Mesodermal cell (in vitro differentiated cells): ENCODE data around the gene LTN1.

Source experiments
- H3K27ac ChIP-seq: 2 replicates; pipeline ENCODE4 v1.7.0; 2013; ENCODE audit warnings: mild to moderate bottlenecking, low read depth, low read length, moderate library complexity; ENCODE audit not compliant: severe bottlenecking
- H3K36me3 ChIP-seq: 2 replicates; pipeline ENCODE4 v1.7.1; 2013; ENCODE audit warnings: mild to moderate bottlenecking, low read length, moderate library complexity; ENCODE audit not compliant: control insufficient read depth, insufficient read depth
- H3K4me1 ChIP-seq: one replicate; pipeline ENCODE4 v1.7.1; 2013; ENCODE audit warnings: mild to moderate bottlenecking, low read length; ENCODE audit not compliant: insufficient read depth, control insufficient read depth, poor library complexity, severe bottlenecking
- H3K4me3 ChIP-seq: 2 replicates; pipeline ENCODE4 v1.7.0; 2013; ENCODE audit warnings: low read length, control low read depth, mild to moderate bottlenecking; ENCODE audit not compliant: insufficient read depth, poor library complexity, severe bottlenecking; ENCODE audit errors: extremely low read depth
- H3K9me3 ChIP-seq: 2 replicates; pipeline ENCODE4 v1.7.1; 2013; ENCODE audit warnings: mild to moderate bottlenecking, low read length, moderate library complexity; ENCODE audit not compliant: control insufficient read depth
- WGBS, 2 experiments: methylation state at CpG; one replicate each; pipeline ENCODE4 v1.1.5; 2013; ENCODE audit warnings: missing lambda C conversion rate in 2 of 2; ENCODE audit not compliant: insufficient coverage in 2 of 2; 5-methylcytosine and 5-hydroxymethylcytosine counted together

The LTN1 gene

GRCh38 chr21:28986677-28987076, 6.0 kb downstream of the LTN1 start:
- 96 to 100% methylated on average over 4 of the region's 4 CpGs for WGBS, 2 experiments
- Histone ChIP-seq H3K36me3 (peaks cover 30% of the 10 kb centered on the region), H3K9me3 (no peaks in the 10 kb centered on the region), H3K27ac (no peak overlapping the region), H3K4me1 (peaks cover 7% of the 10 kb centered on the region), H3K4me3 (no peak overlapping the region)

- Histone ChIP-seq H3K9me3 (no peaks in the 10 kb centered on the region), H3K4me3 (no peak overlapping the region), H3K36me3 (peaks cover 52% of the 10 kb centered on the region), H3K27ac (no peak overlapping the region), H3K4me1 (no peaks in the 10 kb centered on the region)
- WGBS, 2 experiments: 100% methylated on average over 1 of the region's 1 CpG; no CpG with 5 or more reads in 1 of the 2 experiments
These were observed 10.0 kb downstream of the LTN1 start for GRCh38 chr21:28982637-28983036.

- Histone ChIP-seq H3K4me1 (no peaks in the 10 kb centered on the region), H3K9me3 (no peaks in the 10 kb centered on the region), H3K36me3 (peaks cover 67% of the 10 kb centered on the region), H3K27ac (no peak overlapping the region), H3K4me3 (no peak overlapping the region)
- WGBS, 2 experiments: no CpG with 5 or more reads among the region's 1 CpG
These were observed 13.6 kb downstream of the LTN1 start for GRCh38 chr21:28979092-28979491.

GRCh38 chr21:28975397-28975796, 17.3 kb downstream of the LTN1 start:
- H3K4me3 ChIP-seq: no peak overlapping the region
- no peaks in the 10 kb centered on the region for H3K4me1 ChIP-seq
- peaks cover 5% of the 10 kb centered on the region for H3K9me3 ChIP-seq
- no peak overlapping the region for H3K27ac ChIP-seq
- H3K36me3 ChIP-seq: peaks cover 52% of the 10 kb centered on the region
- 100% methylated on average over 2 of the region's 3 CpGs for WGBS, 2 experiments

GRCh38 chr21:28974531-28975227, 18.0 kb downstream of the LTN1 start:
- no peak overlapping the region for H3K4me3 ChIP-seq
- H3K9me3 ChIP-seq: peaks cover 5% of the 10 kb centered on the region
- no peaks in the 10 kb centered on the region for H3K4me1 ChIP-seq
- no peak overlapping the region for H3K27ac ChIP-seq
- H3K36me3 ChIP-seq: peaks cover 52% of the 10 kb centered on the region
- 90 to 93% methylated on average over 2 of the region's 6 CpGs for WGBS, 2 experiments

GRCh38 chr21:28972398-28972797, 20.3 kb downstream of the LTN1 start:
- Histone ChIP-seq H3K9me3 (peaks cover 5% of the 10 kb centered on the region), H3K36me3 (peaks cover 52% of the 10 kb centered on the region), H3K27ac (no peak overlapping the region), H3K4me1 (no peaks in the 10 kb centered on the region), H3K4me3 (no peak overlapping the region)
- WGBS, 2 experiments: 86 to 100% methylated on average over 1 to 2 of the region's 6 CpGs

GRCh38 chr21:28971171-28971570, 21.5 kb downstream of the LTN1 start:
- H3K4me3 ChIP-seq: no peak overlapping the region
- H3K4me1 ChIP-seq: no peaks in the 10 kb centered on the region
- H3K27ac ChIP-seq: peak overlapping the region; percentile 46
- 80 to 100% methylated on average over 1 of the region's 2 CpGs for WGBS, 2 experiments
- H3K36me3 ChIP-seq: peaks cover 54% of the 10 kb centered on the region
- peaks cover 5% of the 10 kb centered on the region for H3K9me3 ChIP-seq

GRCh38 chr21:28963831-28964230, 28.8 kb downstream of the LTN1 start:
- H3K27ac ChIP-seq: no peak overlapping the region
- H3K36me3 ChIP-seq: peaks cover 51% of the 10 kb centered on the region
- no peaks in the 10 kb centered on the region for H3K9me3 ChIP-seq
- WGBS, 2 experiments: no CpG with 5 or more reads among the region's 1 CpG
- H3K4me1 ChIP-seq: no peaks in the 10 kb centered on the region
- H3K4me3 ChIP-seq: no peak overlapping the region

- Histone ChIP-seq H3K9me3 (no peaks in the 10 kb centered on the region), H3K4me3 (no peak overlapping the region), H3K36me3 (peaks cover 52% of the 10 kb centered on the region), H3K4me1 (no peaks in the 10 kb centered on the region), H3K27ac (no peak overlapping the region)
- no CpG with 5 or more reads among the region's 2 CpGs for WGBS, 2 experiments
These were observed 30.2 kb downstream of the LTN1 start for GRCh38 chr21:28962465-28962864.

GRCh38 chr21:28961927-28962326, 30.8 kb downstream of the LTN1 start:
- Histone ChIP-seq H3K27ac (no peak overlapping the region), H3K4me1 (no peaks in the 10 kb centered on the region), H3K36me3 (peaks cover 52% of the 10 kb centered on the region), H3K4me3 (no peak overlapping the region), H3K9me3 (no peaks in the 10 kb centered on the region)
- WGBS, 2 experiments: 100% methylated on average over 2 of the region's 3 CpGs

GRCh38 chr21:28960245-28960644, 32.4 kb downstream of the LTN1 start:
- WGBS, 2 experiments: no CpG with 5 or more reads among the region's 1 CpG
- Histone ChIP-seq H3K9me3 (no peaks in the 10 kb centered on the region), H3K27ac (no peak overlapping the region), H3K4me3 (no peak overlapping the region), H3K4me1 (no peaks in the 10 kb centered on the region), H3K36me3 (peaks cover 43% of the 10 kb centered on the region)
